HepG2 (cell line): Measurements from ENCODE around the gene RPTOR. TPM values are rescaled to one million over a fixed set of nuclear protein-coding genes. Genes with fewer than 3 reads are reported as not detected.

ENCODE experiments used
- AGO2 ChIP-seq: fragments of 200-400 bp; formaldehyde crosslinking; optimal IDR thresholded peaks from 2 replicates; pipeline ENCODE3; 2017; ENCODE audit warnings: mild to moderate bottlenecking, low read depth, low read length, moderate library complexity
- DBP ChIP-seq: sonication (generic); formaldehyde crosslinking; IDR thresholded peaks from 2 replicates; pipeline ENCODE4 v1.4.0; 2020; ENCODE audit warnings: missing genetic modification reagents; ENCODE audit errors: not compliant biosample characterization
- ISX ChIP-seq: sonication (generic); formaldehyde crosslinking; conservative IDR thresholded peaks from 2 replicates; pipeline ENCODE4 v1.5.0; 2020; ENCODE audit warnings: missing genetic modification reagents
- MXD1 ChIP-seq: sonication (generic); formaldehyde crosslinking; IDR thresholded peaks from 2 replicates; pipeline ENCODE4 v1.4.0; 2020; ENCODE audit warnings: mild to moderate bottlenecking, missing genetic modification reagents
- NR2C2 ChIP-seq: sonication (generic); formaldehyde crosslinking; IDR thresholded peaks from 2 replicates; pipeline ENCODE4 v1.4.0; 2020; ENCODE audit warnings: missing genetic modification reagents, mild to moderate bottlenecking, moderate library complexity, borderline replicate concordance
- NRL ChIP-seq: sonication (generic); formaldehyde crosslinking; IDR thresholded peaks from 2 replicates; pipeline ENCODE4 v1.5.0; 2020; ENCODE audit warnings: missing genetic modification reagents, mild to moderate bottlenecking, moderate library complexity, borderline replicate concordance
- PCBP1 ChIP-seq: fragments of 200-400 bp; formaldehyde crosslinking; IDR thresholded peaks from 2 replicates; pipeline ENCODE4 v1.6.1; 2017; ENCODE audit warnings: mild to moderate bottlenecking, low read depth, low read length, borderline replicate concordance
- POLR2A ChIP-seq, 2 experiments: IDR thresholded peaks; 2 replicates each; pipeline ENCODE4 v1.6.1; 2011; ENCODE audit warnings: low read depth in 2 of 2, low read length in 2 of 2, mild to moderate bottlenecking in 1 of 2, moderate library complexity in 1 of 2; ENCODE audit not compliant: insufficient read depth in 1 of 2
- SALL1 ChIP-seq: sonication (generic); formaldehyde crosslinking; IDR thresholded peaks from 2 replicates; pipeline ENCODE4 v1.8.0; 2022; ENCODE audit warnings: mild to moderate bottlenecking, missing genetic modification reagents
- SKIL ChIP-seq: sonication (generic); formaldehyde crosslinking; IDR thresholded peaks from 2 replicates; pipeline ENCODE4 v1.8.0; 2022; ENCODE audit warnings: missing genetic modification reagents, mild to moderate bottlenecking, moderate library complexity, borderline replicate concordance
- TBX2 ChIP-seq: sonication (generic); formaldehyde crosslinking; IDR thresholded peaks from 2 replicates; pipeline ENCODE4 v1.5.0; 2020; ENCODE audit warnings: missing genetic modification reagents, mild to moderate bottlenecking, borderline replicate concordance
- XBP1 ChIP-seq: sonication (generic); formaldehyde crosslinking; IDR thresholded peaks from 2 replicates; pipeline ENCODE4 v1.5.0; 2020; ENCODE audit warnings: missing genetic modification reagents
- ZBTB44 ChIP-seq: sonication (generic); formaldehyde crosslinking; IDR thresholded peaks from 2 replicates; pipeline ENCODE4 v1.4.0; 2020; ENCODE audit warnings: missing genetic modification reagents
- ZFYVE20 ChIP-seq: sonication (generic); formaldehyde crosslinking; IDR thresholded peaks from 2 replicates; pipeline ENCODE4 v1.8.0; 2023; ENCODE audit warnings: low read depth, mild to moderate bottlenecking, moderate library complexity, missing genetic modification reagents, borderline replicate concordance
- ZIK1 ChIP-seq: sonication (generic); formaldehyde crosslinking; IDR thresholded peaks from 2 replicates; pipeline ENCODE4 v1.5.0; 2020; ENCODE audit warnings: mild to moderate bottlenecking, low read depth, missing genetic modification reagents, borderline replicate concordance
- ZKSCAN8 ChIP-seq: IDR thresholded peaks from 2 replicates; pipeline ENCODE4 v1.6.1; 2016; ENCODE audit warnings: borderline replicate concordance, missing genetic modification reagents, missing compliant biosample characterization
- ZNF275 ChIP-seq: sonication (generic); formaldehyde crosslinking; IDR thresholded peaks from 2 replicates; pipeline ENCODE4 v1.8.0; 2022; ENCODE audit warnings: missing genetic modification reagents, mild to moderate bottlenecking, inconsistent platforms, borderline replicate concordance
- ZNF414 ChIP-seq: sonication (generic); formaldehyde crosslinking; IDR thresholded peaks from 2 replicates; pipeline ENCODE4 v1.5.0; 2020; ENCODE audit warnings: missing genetic modification reagents
- polyA plus RNA-seq, 8 experiments: library from polyadenylated mRNA; depleted of rRNA in 3 of 8; stranded (reverse) in 7 of 8; unstranded in 1 of 8; fragments of >200 nt; fragmentation: Illumina TruSeq in 4 of 8; extraction: Trizol in 4 of 8; gene quantifications; 2 replicates each; pipeline versions ENCODE4 v1.2.1 to v1.2.3, GENCODE V29; 2011 to 2016; ENCODE audit warnings: low read depth in 4 of 8, missing spikeins in 1 of 8, mixed read lengths in 1 of 8; ENCODE audit not compliant: insufficient read depth in 1 of 8
- total RNA-seq, 5 experiments: library from RNA; depleted of rRNA; stranded (reverse); fragments of >200 nt; fragmentation: Illumina TruSeq; extraction: Trizol; gene quantifications; 2 replicates each; pipeline ENCODE4 v1.2.3, GENCODE V29; 2016; ENCODE audit warnings: low read depth in 1 of 5

RPTOR gene
- total and polyA plus RNA-seq, 2 of the 13 experiments (the other 11 are each of a cell fraction or from before 2014, with no cell fraction given): 6.6 to 25.3 TPM

- no peak for TF ChIP-seq NRL (CRISPR knock-in tag)
- no peak for TF ChIP-seq ZNF275 (CRISPR knock-in tag)
- TF ChIP-seq POLR2A (IDR thresholded peaks at IDR 0.05; ENCODE audit: insufficient read depth in 1 of 2, low read depth in 2 of 2, low read length in 2 of 2): no peak
- no peak for TF ChIP-seq AGO2
- TF ChIP-seq NR2C2 (CRISPR knock-in tag): peak; percentile 30; the same call in 1 of the 2 replicates
- TF ChIP-seq ZKSCAN8: 0 out of 2 replicates have a peak, but pooled peaks have one; percentile 45
- TF ChIP-seq ISX: no peak
- TF ChIP-seq PCBP1: no peak
- no peak for TF ChIP-seq DBP (CRISPR knock-in tag)
- peak; percentile 83 for TF ChIP-seq TBX2 (CRISPR knock-in tag)
- TF ChIP-seq ZNF414 (CRISPR knock-in tag): no peak
- no peak for TF ChIP-seq ZIK1 (CRISPR knock-in tag)
- TF ChIP-seq XBP1 (CRISPR knock-in tag): no peak
- no peak for TF ChIP-seq MXD1 (CRISPR knock-in tag)
- TF ChIP-seq ZBTB44: peak; percentile 32; the same call in 1 of the 2 replicates
- TF ChIP-seq SALL1: peak; percentile 51
- no peak for TF ChIP-seq ZFYVE20 (CRISPR knock-in tag)
- TF ChIP-seq SKIL (CRISPR knock-in tag): peak; percentile 3; the same call in 1 of the 2 replicates
Observed at GRCh38 chr17:80673152-80673920, 128.7 kb downstream of the RPTOR start (continued).
